GM18951 (cell line): ENCODE results near the gene ATG14.

Experiments used
- POLR2A ChIP-seq: IDR thresholded peaks from 4 replicates; pipeline ENCODE4 v1.6.1; 2011; ENCODE audit warnings: mild to moderate bottlenecking; ENCODE audit not compliant: insufficient read length, insufficient read depth; ENCODE audit errors: extremely low read depth
- in situ Hi-C: fragments of 300-500 bp; cut with MboI; formaldehyde crosslinking; loops from one replicate; pipeline ENCODE4 v1.12.0; 2022; ENCODE audit warnings: low sequenced_read_pairs, mixed read lengths, inconsistent platforms; ENCODE audit not compliant: unreplicated experiment

ATG14 gene

DNA sequence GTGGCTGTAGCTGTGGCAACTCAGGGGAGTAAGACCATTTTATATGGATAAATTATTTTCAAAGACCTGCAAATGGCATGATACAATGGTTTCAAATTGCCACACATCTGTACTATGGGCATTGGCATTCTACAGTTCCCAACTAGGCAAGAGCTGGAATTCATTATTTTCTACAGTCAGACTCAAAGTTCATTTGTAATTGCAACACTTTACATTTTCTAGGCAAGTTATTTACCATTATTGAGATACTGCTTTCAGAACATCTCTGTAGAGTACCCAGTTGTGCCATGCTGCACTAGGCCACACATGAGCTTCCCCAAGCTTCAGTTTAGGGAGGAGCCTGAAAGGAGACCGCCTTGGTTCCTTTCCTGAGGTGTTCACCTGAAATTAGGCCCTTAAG is 8.0 kb upstream of the ATG14 start:
- no peak for TF ChIP-seq POLR2A
- in situ Hi-C loops: no loop called here

DNA sequence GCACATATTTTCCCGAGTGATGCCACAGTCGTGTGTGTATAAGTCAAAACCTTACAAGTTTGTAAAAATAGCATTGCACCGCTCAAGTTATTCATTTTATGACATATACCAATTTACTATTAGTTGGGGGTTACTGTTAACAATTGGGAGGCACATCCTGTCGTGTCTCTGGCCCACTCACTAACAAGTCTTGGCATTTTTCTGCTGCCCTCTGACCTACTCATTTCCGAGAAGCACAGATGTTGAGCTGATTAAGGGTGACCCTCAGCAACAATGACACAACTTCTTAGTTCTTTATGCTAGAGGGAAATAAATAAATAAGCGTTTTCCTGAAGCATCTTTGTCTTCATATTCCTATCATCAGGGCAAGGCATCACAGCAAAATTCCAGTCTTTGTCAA is 6.8 kb upstream of the ATG14 start:
- no peak for TF ChIP-seq POLR2A
- in situ Hi-C loops: no loop called here

DNA sequence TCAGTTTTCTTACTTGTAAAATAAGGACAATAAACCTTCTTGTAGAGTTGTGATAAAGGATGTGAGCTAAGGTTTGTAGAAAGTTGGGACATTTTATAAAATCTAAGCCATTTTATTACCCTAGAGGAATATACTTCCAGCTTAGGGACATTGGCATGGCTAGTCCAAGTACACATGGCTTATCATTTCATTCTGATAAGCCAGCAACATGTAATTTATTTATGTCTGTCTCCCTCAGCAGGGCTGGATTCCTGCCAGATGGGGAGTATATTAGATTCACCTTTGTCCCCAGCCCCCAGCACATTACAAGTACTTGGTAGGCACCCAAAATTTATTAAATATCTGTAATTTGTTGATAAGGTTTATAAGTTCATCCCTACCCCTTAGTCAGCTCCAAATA is 6.3 kb upstream of the ATG14 start:
- TF ChIP-seq POLR2A: no peak
- in situ Hi-C loops: no loop called here

DNA sequence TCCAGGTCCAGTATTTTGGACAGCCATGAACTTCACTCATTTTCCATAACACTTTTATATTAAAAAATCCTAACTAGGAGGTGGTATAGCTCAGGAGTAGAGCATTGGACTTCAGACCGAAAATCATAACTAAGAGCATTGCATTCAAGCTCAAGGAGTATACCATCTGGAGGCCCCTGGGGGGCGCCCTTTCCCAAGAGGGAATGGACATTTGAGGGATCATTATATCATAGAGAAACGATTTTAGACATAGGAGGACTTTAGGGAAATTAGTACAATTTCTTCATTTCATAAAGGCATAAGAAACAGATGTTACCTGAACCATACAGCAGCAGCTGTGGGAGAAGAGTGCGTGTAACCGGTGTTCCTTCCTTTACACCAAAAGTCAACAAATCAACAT is 5.2 kb upstream of the ATG14 start:
- in situ Hi-C loops: no loop called here
- TF ChIP-seq POLR2A: no peak

DNA sequence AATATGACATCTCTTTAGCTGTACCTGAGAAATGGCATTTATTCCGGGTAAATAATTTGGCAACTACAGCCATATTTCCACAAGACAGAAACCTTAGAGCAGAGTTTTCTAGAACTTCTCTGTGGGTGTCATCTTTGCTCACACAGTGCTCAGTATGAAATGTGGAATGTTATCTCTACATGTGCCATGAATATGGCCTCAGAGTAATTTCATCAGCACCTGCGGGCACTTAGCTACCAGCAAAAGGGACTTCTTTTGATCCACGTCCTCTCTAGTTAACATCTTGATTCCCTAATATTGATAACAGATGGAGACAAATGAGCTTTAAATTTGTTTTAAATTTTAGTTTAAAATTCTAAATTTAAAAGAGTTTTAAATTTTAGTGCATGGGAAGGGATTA is 2.9 kb upstream of the ATG14 start:
- TF ChIP-seq POLR2A: no peak
- in situ Hi-C loops: no loop called here

DNA sequence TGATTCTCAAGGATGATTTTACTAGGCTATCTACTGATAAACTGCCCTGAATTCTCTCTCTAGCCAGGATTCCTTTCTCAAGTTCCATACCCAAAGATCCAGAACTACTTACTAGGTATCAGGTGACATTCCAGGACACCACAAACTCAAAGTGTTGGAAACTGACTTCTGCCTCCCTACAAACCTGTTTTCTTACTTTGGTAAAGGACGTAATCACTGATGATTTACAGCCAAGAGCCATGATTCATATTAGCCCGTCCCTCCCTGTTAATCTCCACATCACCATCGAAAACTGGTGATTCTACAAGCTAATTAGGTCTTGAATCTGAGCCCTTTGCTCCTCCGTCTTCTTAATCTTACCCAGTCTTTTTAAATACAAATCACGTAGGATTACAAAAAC is 1.0 kb upstream of the ATG14 start:
- TF ChIP-seq POLR2A: no peak
- in situ Hi-C loops: no loop called here

DNA sequence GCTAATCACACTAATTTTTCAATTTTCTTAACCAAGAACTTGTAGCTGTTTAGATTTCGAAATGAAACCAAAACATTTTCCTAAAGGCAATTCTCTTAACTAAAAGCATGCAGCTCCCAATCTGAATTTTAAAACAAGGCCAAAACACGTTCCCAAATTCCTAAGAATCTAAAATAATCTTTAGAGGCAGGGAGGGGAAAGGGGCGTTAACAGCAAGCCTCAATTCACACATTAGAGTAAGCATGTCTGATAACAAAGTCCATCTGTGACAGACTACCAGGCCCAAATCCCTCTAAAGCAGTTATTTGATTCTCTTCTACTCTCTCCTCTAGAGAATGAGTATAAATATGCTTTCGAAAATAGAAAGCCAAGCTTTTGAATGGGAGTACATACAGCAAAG is 754 bp downstream of the ATG14 start:
- in situ Hi-C loops: no loop called here
- no peak for TF ChIP-seq POLR2A

DNA sequence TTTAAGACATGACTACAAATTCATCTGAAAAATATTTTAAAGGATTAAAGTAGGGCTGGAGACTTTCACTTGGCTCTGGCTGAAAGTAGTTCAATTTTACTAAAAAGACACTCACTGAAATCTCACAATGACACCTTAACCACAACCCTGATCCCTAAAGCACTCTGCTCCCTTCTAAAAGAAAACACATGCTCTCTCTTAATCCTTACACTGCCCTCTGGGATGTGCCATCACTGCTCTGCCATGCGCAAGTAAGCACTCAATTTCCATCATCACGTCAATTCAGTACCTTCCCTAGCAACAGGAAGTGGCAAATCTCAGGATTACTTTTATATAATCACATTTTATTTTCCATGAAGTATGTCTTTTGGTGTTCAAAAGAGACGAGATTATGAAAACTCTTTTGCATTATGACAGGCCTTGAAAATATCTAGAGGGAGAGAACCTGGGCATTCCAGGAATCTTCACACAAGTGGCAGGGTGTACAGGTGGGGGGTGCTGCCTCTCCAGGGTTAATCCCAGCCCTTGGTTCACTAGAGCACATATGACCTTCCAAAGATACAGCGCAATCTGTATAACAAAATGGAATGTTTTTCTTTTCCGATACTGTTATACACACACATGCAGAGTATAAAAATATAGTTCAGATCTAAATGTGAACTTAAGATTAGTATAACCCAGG is 7.3 kb downstream of the ATG14 start:
- in situ Hi-C loops: no loop called here
- no peak for TF ChIP-seq POLR2A

DNA sequence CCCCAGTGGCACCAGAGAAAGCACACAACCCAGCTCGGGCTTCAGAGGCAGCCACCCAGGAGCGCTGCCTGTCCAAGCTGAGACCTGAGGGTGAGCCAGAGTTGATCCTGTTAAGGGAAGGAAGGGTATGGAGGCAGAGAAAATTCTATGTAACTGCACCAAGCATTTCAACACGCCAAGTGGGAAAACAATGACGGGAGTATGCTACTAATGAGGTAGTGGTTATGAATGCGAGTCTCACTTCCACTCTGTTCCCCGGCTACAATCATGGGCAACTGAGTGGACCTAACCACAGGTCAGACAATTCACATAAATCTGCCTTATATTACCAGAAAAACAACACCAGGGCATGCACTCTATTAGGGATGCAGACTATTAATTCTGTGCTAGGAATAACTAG is 9.9 kb downstream of the ATG14 start:
- no peak for TF ChIP-seq POLR2A
- in situ Hi-C loops: no loop called here

DNA sequence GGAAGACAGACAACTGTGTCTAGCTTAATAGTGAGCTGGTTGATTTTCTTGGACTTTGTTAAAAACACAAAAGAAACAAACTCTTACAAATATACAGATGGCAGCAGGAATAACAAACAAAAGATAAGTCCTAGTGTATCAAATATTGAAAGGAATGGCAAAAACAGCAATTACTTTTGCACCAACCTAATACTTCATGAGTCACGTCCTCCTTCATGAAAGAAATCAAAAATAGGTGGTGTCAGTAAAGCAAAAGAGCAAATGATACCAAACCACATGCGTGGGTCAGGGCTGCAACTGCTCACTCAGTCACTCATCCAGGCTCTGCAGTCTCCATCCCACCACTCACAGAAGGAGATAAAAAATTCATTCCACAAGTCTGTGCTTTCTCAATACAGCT is 11.8 kb downstream of the ATG14 start:
- TF ChIP-seq POLR2A: no peak
- in situ Hi-C loops: no loop called here

DNA sequence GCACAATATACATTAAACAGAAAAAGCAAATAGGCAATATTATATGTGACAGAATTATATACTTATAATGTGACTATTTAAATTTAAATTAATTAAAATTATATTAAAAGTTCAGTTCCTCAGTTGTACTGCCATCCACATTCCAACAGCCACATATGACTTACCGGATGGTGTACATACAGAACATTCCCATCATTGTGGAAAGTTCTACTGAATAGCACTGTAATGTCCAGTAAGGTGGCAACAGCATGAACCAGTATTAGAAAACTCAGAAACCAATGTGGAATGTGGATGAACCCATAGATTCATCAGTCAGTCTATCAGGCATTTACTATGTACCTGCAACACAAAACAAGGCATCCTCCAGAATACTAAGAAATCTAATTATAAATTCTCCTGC is 12.4 kb downstream of the ATG14 start:
- in situ Hi-C loops: no loop called here
- no peak for TF ChIP-seq POLR2A

DNA sequence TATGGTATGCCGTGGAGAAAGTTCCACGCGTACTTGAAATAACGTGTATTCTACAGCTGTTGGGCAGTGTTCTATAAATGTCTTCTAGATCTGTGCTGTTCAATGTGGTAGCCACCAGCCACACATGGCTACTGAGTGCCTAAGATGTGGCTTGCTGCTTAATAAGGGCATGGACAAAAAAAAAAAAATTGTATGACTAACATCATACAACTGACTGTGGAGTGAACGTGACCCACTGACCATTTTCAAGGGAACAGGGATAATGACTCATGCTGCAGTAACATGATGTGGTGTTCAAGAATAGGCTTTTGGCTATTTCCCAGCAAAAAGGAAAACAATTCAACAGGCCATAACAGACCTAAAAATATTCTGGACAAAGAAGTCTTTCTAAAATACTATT is 13.0 kb downstream of the ATG14 start:
- in situ Hi-C loops: no loop called here
- no peak for TF ChIP-seq POLR2A

DNA sequence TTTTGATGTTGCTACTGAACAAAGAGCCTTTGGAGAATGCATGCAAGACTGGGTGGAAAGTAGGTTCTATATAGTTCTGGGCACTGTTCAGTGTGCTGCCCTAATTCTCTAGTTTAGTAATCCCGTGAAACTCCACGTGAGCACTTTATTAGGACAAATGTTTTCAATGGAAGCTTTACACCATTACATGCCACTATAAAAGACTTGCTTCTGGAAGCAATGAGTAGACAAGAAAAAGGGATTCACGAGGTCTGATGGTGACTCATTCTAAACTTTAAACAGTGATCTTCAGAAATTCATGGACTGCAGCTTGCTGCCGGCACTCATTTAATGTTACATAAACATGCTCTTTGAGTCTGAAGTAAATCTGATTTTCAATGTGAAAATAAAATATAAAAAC is 22.3 kb downstream of the ATG14 start:
- in situ Hi-C loops: no loop called here
- no peak for TF ChIP-seq POLR2A

DNA sequence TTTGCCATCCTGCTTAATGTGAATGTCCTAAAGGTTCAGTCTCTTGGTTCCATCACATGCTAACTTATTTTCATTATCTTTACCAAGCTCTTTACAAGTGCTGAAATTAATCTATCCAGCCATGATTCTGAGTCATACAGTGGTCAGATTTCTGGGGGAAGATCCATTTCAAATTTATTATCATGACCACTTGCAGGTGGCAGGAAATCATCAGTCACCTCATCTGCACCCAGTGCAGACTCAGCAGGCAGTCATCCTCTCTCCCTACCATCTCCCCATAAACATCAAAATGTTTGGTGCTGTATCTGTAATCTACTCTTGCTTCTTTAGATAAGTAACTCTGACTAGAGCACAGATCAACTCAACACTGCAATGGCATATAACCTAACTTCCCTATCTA is 23.5 kb downstream of the ATG14 start:
- TF ChIP-seq POLR2A: no peak
- in situ Hi-C loops: no loop called here

DNA sequence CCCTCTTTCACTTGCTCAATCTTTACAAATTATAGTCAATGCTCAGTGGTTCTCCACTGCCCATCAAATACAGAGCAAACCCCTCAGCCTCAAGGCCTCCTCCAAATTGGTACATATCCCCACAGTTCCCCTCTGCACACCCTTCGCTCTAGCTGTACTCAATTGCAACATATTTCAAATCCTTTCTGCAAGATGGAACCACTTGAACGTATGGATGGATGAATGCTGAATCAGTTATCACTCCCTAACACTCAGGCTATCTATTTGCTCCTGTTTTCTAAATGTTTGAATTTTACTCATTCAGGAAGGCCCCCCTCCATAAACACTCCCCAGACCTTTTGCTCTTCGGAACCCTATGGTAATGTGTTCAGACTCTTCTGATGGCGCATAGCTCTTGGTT is 24.5 kb downstream of the ATG14 start:
- no peak for TF ChIP-seq POLR2A
- in situ Hi-C loops: no loop called here
